A549 (cell line): Measurements from ENCODE around the gene PYROXD2. TPM values are rescaled to one million over a fixed set of nuclear protein-coding genes. Genes with fewer than 3 reads are reported as not detected.

Experiments
- ATAC-seq, 2 experiments: fragments of 200-7000 bp in 1 of 2; fragments of >200 bp in 1 of 2; cut with Nextera tagmentation in 1 of 2; cut with Tn5 transposase in 1 of 2; 3 replicates each; pipeline versions ENCODE4 v1.8.0 to v1.9.1; 2018 to 2020; ENCODE audit warnings: mild to moderate bottlenecking in 1 of 2, moderate library complexity in 1 of 2
- CTCF ChIA-PET: fragments of 300-600 bp; sonication (Branson Sonifier 250); formaldehyde crosslinking; extraction: SDS; loops from one replicate; lab custom pipeline; 2021; ENCODE audit warnings: antibody characterized with exemption, inconsistent platforms; lab: Yijun Ruan, JAX
- POLR2A ChIA-PET: fragments of 350-600 bp; formaldehyde crosslinking; extraction: SDS; loops from one replicate; lab custom pipeline; 2021; ENCODE audit warnings: antibody characterized with exemption, inconsistent platforms; lab: Yijun Ruan, JAX
- DNase-seq, 2 experiments: peaks; one replicate each; pipeline versions ENCODE4 v3.0.0 to v3.0.0-alpha.2; 2011 to 2016; ENCODE audit warnings: low read depth in 1 of 2, low spot score in 1 of 2
- FAIRE-seq: peaks from 2 replicates; lab custom pipeline; 2011; peaks lifted over from hg19 to GRCh38; lab: Jason Lieb, UNC
- H3K27ac ChIP-seq, 2 experiments: fragments of >200 bp; sonication (Bioruptor Twin); formaldehyde crosslinking; 3 replicates each; pipeline ENCODE4 v1.5.1; 2016 to 2017
- H3K4me1 ChIP-seq: fragments of >200 bp; sonication (Bioruptor Twin); formaldehyde crosslinking; 3 replicates; pipeline ENCODE4 v1.6.1; 2016
- H3K4me2 ChIP-seq: fragments of >200 bp; sonication (Bioruptor Twin); formaldehyde crosslinking; 3 replicates; pipeline ENCODE4 v1.6.1; 2016
- H3K4me3 ChIP-seq: fragments of >200 bp; sonication (Bioruptor Twin); formaldehyde crosslinking; 3 replicates; pipeline ENCODE4 v1.5.1; 2016
- H3K9me3 ChIP-seq: fragments of >200 bp; sonication (Bioruptor Twin); formaldehyde crosslinking; 3 replicates; pipeline ENCODE4 v1.6.1; 2016
- CBX8 ChIP-seq: fragments of 200-600 bp; sonication (generic); IDR thresholded peaks from 2 replicates; pipeline ENCODE4 v1.6.1; 2016
- CHD2 ChIP-seq: fragments of 150-350 bp; IDR thresholded peaks from 2 replicates; pipeline ENCODE4 v1.6.1; 2014; ENCODE audit warnings: low read length; ENCODE audit not compliant: partially characterized antibody
- E2F6 ChIP-seq: IDR thresholded peaks from 2 replicates; pipeline ENCODE4 v1.6.1; 2012; ENCODE audit warnings: low read depth, borderline replicate concordance
- EHF ChIP-seq: fragments of 250-450 bp; sonication (Bioruptor Pico); IDR thresholded peaks from 2 replicates; pipeline ENCODE4 v1.5.0; 2020; ENCODE audit warnings: mild to moderate bottlenecking
- FOSL2 ChIP-seq, 2 experiments: fragments of 450-650 bp in 1 of 2; fragments of >200 bp in 1 of 2; sonication (Bioruptor Twin) in 1 of 2; formaldehyde crosslinking; IDR thresholded peaks; 2 replicates each; pipeline versions ENCODE4 v1.5.0 to v1.6.1; 2016 to 2020; ENCODE audit warnings: mild to moderate bottlenecking in 1 of 2, moderate library complexity in 1 of 2
- FOXS1 ChIP-seq: fragments of 250-450 bp; sonication (Bioruptor Pico); IDR thresholded peaks from 2 replicates; pipeline ENCODE4 v1.5.0; 2020; ENCODE audit warnings: mild to moderate bottlenecking, moderate library complexity
- HOXB5 ChIP-seq: fragments of 250-450 bp; sonication (Bioruptor Pico); IDR thresholded peaks from 2 replicates; pipeline ENCODE4 v1.5.0; 2020; ENCODE audit warnings: mild to moderate bottlenecking, moderate library complexity
- JUNB ChIP-seq: fragments of >200 bp; sonication (Bioruptor Twin); formaldehyde crosslinking; IDR thresholded peaks from 2 replicates; pipeline ENCODE4 v1.6.1; 2016
- MAFK ChIP-seq: fragments of 450-650 bp; IDR thresholded peaks from 2 replicates; pipeline ENCODE4 v1.6.1; 2014; ENCODE audit not compliant: partially characterized antibody
- MAZ ChIP-seq: fragments of 150-350 bp; IDR thresholded peaks from 2 replicates; pipeline ENCODE4 v1.6.1; 2014; ENCODE audit warnings: antibody characterized with exemption, low read depth, low read length, borderline replicate concordance
- MYC ChIP-seq: IDR thresholded peaks from 2 replicates; pipeline ENCODE4 v1.6.1; 2012; ENCODE audit warnings: mild to moderate bottlenecking, inconsistent platforms, low read length, improper control_type of control experiment, borderline replicate concordance
- NPAS2 ChIP-seq: fragments of 250-450 bp; sonication (Bioruptor Pico); IDR thresholded peaks from 2 replicates; pipeline ENCODE4 v1.8.0; 2022; ENCODE audit warnings: mild to moderate bottlenecking, moderate library complexity, borderline replicate concordance
- POLR2AphosphoS2 ChIP-seq: conservative IDR thresholded peaks from 2 replicates; pipeline ENCODE4 v1.6.1; 2012; ENCODE audit warnings: low read length, improper control_type of control experiment, inconsistent platforms
- RAD21 ChIP-seq, 2 experiments: fragments of >200 bp in 1 of 2; sonication (Bioruptor Twin) in 1 of 2; formaldehyde crosslinking in 1 of 2; IDR thresholded peaks in 1 of 2; conservative IDR thresholded peaks in 1 of 2; 2 replicates in 1 of 2; 3 replicates in 1 of 2; pipeline ENCODE4 v1.6.1; 2012 to 2018; ENCODE audit warnings: inconsistent platforms in 1 of 2
- RCOR1 ChIP-seq: fragments of 150-350 bp; IDR thresholded peaks from 2 replicates; pipeline ENCODE4 v1.6.1; 2014; ENCODE audit warnings: antibody characterized with exemption, low read length, low read depth
- REST ChIP-seq: fragments of 200-600 bp; sonication (generic); IDR thresholded peaks from 2 replicates; pipeline ENCODE4 v1.6.1; 2016; ENCODE audit warnings: antibody characterized with exemption, mild to moderate bottlenecking, moderate library complexity
- RNF2 ChIP-seq: fragments of 200-600 bp; sonication (generic); IDR thresholded peaks from 2 replicates; pipeline ENCODE4 v1.6.1; 2016; ENCODE audit warnings: low read depth, mild to moderate bottlenecking, antibody characterized with exemption, moderate library complexity, borderline replicate concordance
- TP53 ChIP-seq: fragments of 250-450 bp; sonication (Bioruptor Pico); IDR thresholded peaks from 2 replicates; pipeline ENCODE4 v1.5.0; 2021; ENCODE audit warnings: mild to moderate bottlenecking, moderate library complexity
- USF2 ChIP-seq: fragments of 450-650 bp; IDR thresholded peaks from 2 replicates; pipeline ENCODE4 v1.6.1; 2014; ENCODE audit warnings: antibody characterized with exemption
- ZC3H11A ChIP-seq: fragments of 450-650 bp; IDR thresholded peaks from 2 replicates; pipeline ENCODE4 v1.6.1; 2014; ENCODE audit warnings: antibody characterized with exemption, mild to moderate bottlenecking
- ZNF302 ChIP-seq: fragments of 250-450 bp; sonication (Bioruptor Pico); IDR thresholded peaks from 2 replicates; pipeline ENCODE4 v1.9.0; 2021; ENCODE audit warnings: inconsistent platforms, mild to moderate bottlenecking, moderate library complexity
- WGBS: methylation state at CpG from one replicate; pipeline ENCODE4 v1.1.6; 2017; ENCODE audit errors: missing lambda C conversion rate; 5-methylcytosine and 5-hydroxymethylcytosine counted together
- polyA plus RNA-seq, 4 experiments: library from polyadenylated mRNA; depleted of rRNA in 3 of 4; stranded (reverse); fragments of >200 nt; fragmentation: RNase III in 1 of 4; extraction: RNeasy Plus Mini Kit Qiagen cat#74134 plus additional on column Dnase treatment in 1 of 4; gene quantifications; 2 replicates in 3 of 4; 3 replicates in 1 of 4; pipeline ENCODE4 v1.2.3, GENCODE V29; 2011 to 2017

The PYROXD2 gene
- polyA plus RNA-seq, 2 of the 4 experiments (the other 2 are of a cell fraction), result 4.6 to 6.3 TPM

GRCh38 chr10:98373260-98374040 is 41.5 kb downstream of the PYROXD2 start:
- H3K4me1 ChIP-seq, result peaks cover 6% of the 10 kb centered on the region; the same call in 1 of the 3 replicates
- H3K4me2 ChIP-seq, result no peak overlapping the region
- TF ChIP-seq CHD2 (no peak), RAD21 (conservative IDR thresholded peaks at IDR 0.05 in 1 of 2, IDR thresholded peaks at IDR 0.05 in 1 of 2) (no peak), MAFK (peak; percentile 75)
- CTCF ChIA-PET, result interaction anchor here (1.0 kb wide), 1 partner anchor 53 kb away, joined by 3 read pairs; no protein-coding TSS in a partner anchor
- H3K27ac ChIP-seq, result no peak overlapping the region
- POLR2A ChIA-PET, result no interaction called here
- ATAC-seq (peak; percentile 21 to 30; a peak in 2 of 6 replicates), FAIRE-seq (no peak), DNase-seq (no peak)
- WGBS, result 61% methylated on average over 12 of the region's 12 CpGs
- no peaks in the 10 kb centered on the region for H3K9me3 ChIP-seq
- H3K4me3 ChIP-seq, result no peak overlapping the region

GRCh38 chr10:98370831-98371820 is 43.9 kb downstream of the PYROXD2 start:
- Histone ChIP-seq H3K4me2 (no peak overlapping the region), H3K27ac (no peak overlapping the region), H3K4me1 (peaks cover 6% of the 10 kb centered on the region; the same call in 1 of the 3 replicates), H3K9me3 (no peaks in the 10 kb centered on the region), H3K4me3 (no peak overlapping the region)
- WGBS, result 51% methylated on average over 14 of the region's 14 CpGs
- DNase-seq (no peak), ATAC-seq (no peak), FAIRE-seq (no peak)
- POLR2A ChIA-PET, result no interaction called here
- CTCF ChIA-PET, result interaction anchor here (0.9 to 1.3 kb wide), 3 partner anchors 10 to 30 kb away, joined by 3 read pairs; no protein-coding TSS in a partner anchor
- no peak for TF ChIP-seq E2F6
- no peak for TF ChIP-seq CBX8
- no peak for TF ChIP-seq POLR2AphosphoS2
- TF ChIP-seq ZNF302, result no peak
- no peak for TF ChIP-seq RCOR1
- no peak for TF ChIP-seq FOSL2 (IDR thresholded peaks at IDR 0.05)
- no peak for TF ChIP-seq FOSL2 (CRISPR knock-in tag; IDR thresholded peaks at IDR 0.05)
- no peak for TF ChIP-seq REST
- TF ChIP-seq TP53, result no peak
- TF ChIP-seq NPAS2 (CRISPR knock-in tag), result no peak
- no peak for TF ChIP-seq MAZ
- no peak for TF ChIP-seq ZC3H11A
- no peak for TF ChIP-seq HOXB5
- no peak for TF ChIP-seq MYC
- TF ChIP-seq EHF (CRISPR knock-in tag), result no peak
- no peak for TF ChIP-seq USF2
- TF ChIP-seq RNF2, result no peak
- no peak for TF ChIP-seq FOXS1 (CRISPR knock-in tag)
- no peak for TF ChIP-seq JUNB
